ENCODE data around the gene MEX3D.
"Not testable (repeated sequence)": the region's sequence is repeated elsewhere in the genome, so short reads cannot be mapped to it uniquely, and the experiment has no call there.

MEX3D gene

DNA sequence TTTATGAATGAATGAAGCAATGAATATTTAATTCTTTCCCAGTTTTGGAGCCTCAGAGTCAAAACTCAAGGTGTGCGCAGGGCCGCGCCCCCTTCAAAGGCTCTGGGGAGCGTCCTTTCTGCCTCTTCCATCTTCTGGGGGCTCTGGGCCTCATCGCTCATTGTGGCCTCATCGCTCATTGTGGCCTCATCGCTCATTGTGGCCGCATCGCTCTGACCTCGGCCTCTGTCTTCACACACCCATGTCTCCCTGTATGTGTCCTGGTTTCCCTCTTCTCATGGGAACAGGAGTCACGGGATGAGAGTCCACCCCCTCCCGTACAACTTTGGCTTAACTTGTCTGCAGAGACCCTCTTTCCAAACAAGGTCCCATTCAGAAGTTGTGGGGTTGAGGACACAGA, 3.2 kb upstream of the MEX3D start:
- no peak for DNase-seq (ENCODE audit: low read depth)

DNA sequence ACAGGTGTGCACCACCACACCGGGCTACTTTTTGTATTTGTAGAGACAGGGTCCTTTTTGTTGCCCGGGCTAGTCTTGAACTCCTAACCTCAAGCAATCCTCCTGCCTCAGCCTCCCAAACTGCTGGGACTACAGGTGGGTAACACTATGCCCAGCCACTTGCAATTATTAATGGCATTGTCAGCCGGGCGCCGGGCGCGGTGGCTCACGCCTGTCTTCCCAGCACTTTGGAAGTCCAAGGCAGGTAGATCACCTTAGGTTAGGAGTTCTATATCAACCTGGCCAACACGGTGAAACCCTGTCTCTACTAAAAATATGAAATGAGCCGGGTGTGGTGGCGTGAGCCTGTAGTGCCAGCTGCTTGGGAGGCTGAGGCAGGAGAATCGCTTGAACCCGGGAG, 2.7 kb upstream of the MEX3D start:
- DNase-seq (ENCODE audit: low read depth) = no peak

- no peak for DNase-seq (ENCODE audit: low read depth)
Measured at GRCh38 chr19:1569997-1570396, 1.9 kb upstream of the MEX3D start.

- no peak for DNase-seq (ENCODE audit: low read depth)
Measured at GRCh38 chr19:1567848-1568227, 287 bp downstream of the MEX3D start.

- no peak for DNase-seq (ENCODE audit: low read depth)
Measured at GRCh38 chr19:1567116-1567847, 843 bp downstream of the MEX3D start.

DNA sequence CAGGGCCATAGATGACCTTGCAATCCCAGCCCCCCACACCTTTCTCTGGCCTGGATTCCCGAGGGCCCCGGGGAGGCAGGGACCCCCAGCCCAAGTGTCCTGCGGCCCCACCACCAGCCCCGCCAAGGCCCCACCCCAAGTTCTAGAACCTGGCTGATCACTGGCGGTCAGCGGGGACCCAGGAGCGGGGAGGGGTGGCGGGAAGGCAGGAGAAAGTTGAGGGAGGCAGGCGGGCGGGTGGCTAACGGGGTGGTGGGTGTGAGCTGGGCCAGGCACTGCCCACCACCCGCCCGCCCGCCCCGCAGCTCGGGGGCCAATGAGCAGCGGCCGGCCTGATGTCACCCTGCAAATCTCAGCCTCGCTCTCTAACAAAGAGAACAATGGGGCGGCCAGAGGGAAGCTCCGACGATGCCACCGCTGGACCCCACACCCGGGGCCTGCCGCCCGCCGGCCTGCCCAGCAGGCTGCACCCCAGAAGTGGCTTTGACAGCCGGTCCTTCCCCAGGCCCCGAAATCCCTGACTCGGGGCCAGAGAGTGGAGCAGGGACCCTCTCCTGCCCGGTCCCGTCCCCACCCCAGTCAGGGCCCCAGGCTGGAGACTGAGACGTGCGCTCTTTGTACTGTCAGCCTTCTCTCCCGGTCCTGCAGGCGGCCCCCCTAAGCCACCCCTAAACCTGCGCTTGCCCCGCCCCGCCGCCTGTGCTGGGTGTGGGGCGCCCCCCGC, 1.6 kb downstream of the MEX3D start:
- peak; percentile 37 for DNase-seq (ENCODE audit: low read depth)

DNA sequence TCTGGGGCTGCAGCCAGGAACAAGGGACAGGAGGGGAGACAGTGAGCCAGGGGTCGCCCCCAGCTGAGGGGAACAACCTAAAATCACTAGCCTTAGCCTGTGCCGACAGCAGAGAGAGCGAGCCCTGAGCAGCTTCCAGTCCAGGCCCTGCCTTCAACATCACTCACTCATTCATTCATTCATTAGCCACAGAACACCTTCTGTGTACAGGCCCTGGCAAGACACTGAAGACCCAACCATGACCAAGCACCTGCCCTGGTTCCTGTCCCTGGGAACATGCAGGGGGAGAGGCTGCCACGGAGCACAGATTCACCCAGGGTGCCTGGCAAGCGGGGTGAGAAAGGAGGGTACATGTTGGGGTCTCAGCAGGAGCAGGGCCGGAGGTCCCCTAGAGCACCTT, 4.9 kb downstream of the MEX3D start:
- DNase-seq (ENCODE audit: low read depth) = no peak

GRCh38 chr19:1561236-1561842, 6.8 kb downstream of the MEX3D start:
- no peak for DNase-seq (ENCODE audit: low read depth)

GRCh38 chr19:1560286-1560882, 7.7 kb downstream of the MEX3D start:
- no peak for DNase-seq (ENCODE audit: low read depth)

GRCh38 chr19:1558552-1558951, 9.6 kb downstream of the MEX3D start:
- DNase-seq (ENCODE audit: low read depth) = no peak

GRCh38 chr19:1556390-1557070, 11.6 kb downstream of the MEX3D start:
- no peak for DNase-seq (ENCODE audit: low read depth)

GRCh38 chr19:1555487-1556389, 12.4 kb downstream of the MEX3D start:
- DNase-seq (ENCODE audit: low read depth) = no peak

DNA sequence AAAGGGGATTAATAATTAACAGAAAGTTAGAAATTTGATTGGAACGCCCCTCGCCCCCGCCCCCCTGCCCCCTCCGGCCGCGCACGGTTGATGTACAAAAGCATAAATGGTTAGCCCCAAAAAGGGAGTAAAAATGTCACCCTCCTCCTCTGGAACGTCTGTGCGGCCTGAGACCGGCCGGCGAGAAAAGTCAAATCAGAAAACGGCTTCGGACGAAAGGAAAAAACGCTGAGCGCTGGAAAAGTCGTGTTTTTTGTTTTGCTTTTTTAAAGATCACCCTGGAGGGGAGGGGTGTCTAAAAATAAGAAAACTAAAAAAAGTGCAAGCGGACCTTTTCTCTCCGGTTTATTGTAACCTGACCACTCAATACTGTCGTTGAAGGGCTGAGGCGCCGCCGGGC, 13.2 kb downstream of the MEX3D start:
- DNase-seq (ENCODE audit: low read depth) = no peak

GRCh38 chr19:1553415-1553814, 14.7 kb downstream of the MEX3D start:
- DNase-seq (ENCODE audit: low read depth) = no peak

GRCh38 chr19:1551068-1552040, 16.8 kb downstream of the MEX3D start:
- no peak for DNase-seq (ENCODE audit: low read depth)

GRCh38 chr19:1549332-1549945, 18.7 kb downstream of the MEX3D start:
- DNase-seq (ENCODE audit: low read depth) = no peak

GRCh38 chr19:1540365-1540925, 27.7 kb downstream of the MEX3D start:
- no peak for DNase-seq (ENCODE audit: low read depth)

- not testable (repeated sequence) for DNase-seq (ENCODE audit: low read depth)
Measured at GRCh38 chr19:1539749-1540148, 28.4 kb downstream of the MEX3D start.

DNA sequence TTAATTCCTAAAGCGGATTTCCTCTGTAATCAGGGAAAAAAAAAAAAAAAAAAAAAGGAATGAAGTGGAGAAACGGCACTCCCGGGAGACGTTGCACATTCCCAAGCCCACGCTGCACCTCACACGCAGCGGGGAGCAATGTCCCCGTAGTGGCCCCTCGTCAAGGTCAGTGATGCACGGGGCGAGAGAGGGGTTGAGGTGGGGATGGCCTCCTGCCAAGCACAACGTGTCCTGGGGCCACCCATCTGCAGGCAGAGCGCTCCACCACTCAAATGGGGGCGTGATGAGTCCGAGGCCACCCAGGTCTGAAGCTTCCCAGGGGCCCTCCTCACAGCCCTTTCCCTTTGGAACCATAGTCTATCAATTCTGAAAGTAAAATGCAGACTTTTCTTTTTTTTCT, 29.1 kb downstream of the MEX3D start:
- DNase-seq (ENCODE audit: low read depth) = no peak

All from GM04503 (cell line).